Smooth muscle cell (in vitro differentiated cells): ENCODE measurements around the gene ENPP1. TPM values are rescaled to one million over a fixed set of nuclear protein-coding genes. Genes with fewer than 3 reads are reported as not detected.

Source experiments
- DNase-seq: peaks from one replicate; lab custom pipeline; 2025; ENCODE audit not compliant: unreplicated experiment; lab: John Stamatoyannopoulos, UW
- H2AFZ ChIP-seq: fragments of 200-600 bp; sonication (generic); 2 replicates; pipeline ENCODE4 v1.6.0; 2016; ENCODE audit warnings: antibody characterized with exemption, low read depth, mild to moderate bottlenecking
- H3F3A ChIP-seq: fragments of 200-600 bp; sonication (generic); 2 replicates; pipeline ENCODE4 v1.6.0; 2017; ENCODE audit warnings: antibody characterized with exemption, low read depth
- H3K27ac ChIP-seq: fragments of 200-600 bp; sonication (generic); 2 replicates; pipeline ENCODE4 v1.5.1; 2016; ENCODE audit warnings: low read depth, mild to moderate bottlenecking
- H3K27me3 ChIP-seq: fragments of 200-600 bp; sonication (generic); 2 replicates; pipeline ENCODE4 v1.6.1; 2016; ENCODE audit warnings: low read depth, mild to moderate bottlenecking
- H3K36me3 ChIP-seq: fragments of 200-600 bp; sonication (generic); 2 replicates; pipeline ENCODE4 v1.5.1; 2016; ENCODE audit warnings: low read depth
- H3K4me1 ChIP-seq: fragments of 200-600 bp; sonication (generic); 2 replicates; pipeline ENCODE4 v1.5.1; 2016; ENCODE audit warnings: low read depth
- H3K4me2 ChIP-seq: fragments of 200-600 bp; sonication (generic); 2 replicates; pipeline ENCODE4 v1.6.0; 2016; ENCODE audit warnings: mild to moderate bottlenecking
- H3K4me3 ChIP-seq: fragments of 200-600 bp; sonication (generic); 2 replicates; pipeline ENCODE4 v1.5.1; 2016; ENCODE audit warnings: mild to moderate bottlenecking
- H3K79me2 ChIP-seq: fragments of 200-600 bp; sonication (generic); 2 replicates; pipeline ENCODE4 v1.6.0; 2016; ENCODE audit warnings: low read depth, mild to moderate bottlenecking
- H3K9ac ChIP-seq: fragments of 200-600 bp; sonication (generic); 2 replicates; pipeline ENCODE4 v1.6.0; 2016; ENCODE audit warnings: low read depth
- H3K9me3 ChIP-seq: fragments of 200-600 bp; sonication (generic); replicated peaks from 2 replicates; pipeline ENCODE4 v1.5.1; 2016; ENCODE audit warnings: low read depth
- H4K20me1 ChIP-seq: fragments of 200-600 bp; sonication (generic); 2 replicates; pipeline ENCODE4 v1.6.0; 2016; ENCODE audit warnings: low read depth
- CTCF ChIP-seq: fragments of 200-600 bp; sonication (generic); IDR thresholded peaks from 2 replicates; pipeline ENCODE4 v1.5.1; 2017; ENCODE audit warnings: borderline replicate concordance, mild to moderate bottlenecking, antibody characterized with exemption; ENCODE audit not compliant: insufficient read depth, poor library complexity, severe bottlenecking
- WGBS: methylation state at CpG from one replicate; pipeline ENCODE4 v1.1.7; 2016; ENCODE audit warnings: low lambda C conversion rate; 5-methylcytosine and 5-hydroxymethylcytosine counted together
- polyA plus RNA-seq: library from polyadenylated mRNA; unstranded; fragments of >200 nt; fragmentation: Nextera tagmentation; extraction: Ambion mirVana; gene quantifications from 2 replicates; pipeline ENCODE4 v1.2.1, GENCODE V29; 2016
- total RNA-seq: library from RNA; depleted of rRNA; stranded (reverse); fragments of >200 nt; gene quantifications from 2 replicates; pipeline ENCODE4 v1.2.3, GENCODE V29; 2014

Gene ENPP1
- total and polyA plus RNA-seq, 2 experiments from 2014 or later, result 329 to 433 TPM

GRCh38 chr6:131769385-131770141 is 38.3 kb upstream of the ENPP1 start:
- TF ChIP-seq CTCF, result no peak
- no peak overlapping the region for H2AFZ ChIP-seq
- no peaks in the 10 kb centered on the region for H4K20me1 ChIP-seq
- H3K9ac ChIP-seq, result no peak overlapping the region
- H3K4me1 ChIP-seq, result peaks cover 14% of the 10 kb centered on the region
- H3K27ac ChIP-seq, result no peak overlapping the region
- no peaks in the 10 kb centered on the region for H3K9me3 ChIP-seq
- H3K4me3 ChIP-seq, result no peak overlapping the region
- no peak overlapping the region for H3K4me2 ChIP-seq
- DNase-seq, result no peak
- H3K36me3 ChIP-seq, result no peaks in the 10 kb centered on the region
- no peaks in the 10 kb centered on the region for H3K27me3 ChIP-seq
- peaks cover 7% of the 10 kb centered on the region for H3F3A ChIP-seq
- 97% methylated on average over 15 of the region's 15 CpGs for WGBS
- no peaks in the 10 kb centered on the region for H3K79me2 ChIP-seq

GRCh38 chr6:131770776-131771175 is 37.0 kb upstream of the ENPP1 start:
- H4K20me1 ChIP-seq, result no peaks in the 10 kb centered on the region
- no peak overlapping the region for H3K4me2 ChIP-seq
- peaks cover under 1% of the 10 kb centered on the region for H3F3A ChIP-seq
- TF ChIP-seq CTCF, result no peak
- no peak for DNase-seq
- no peaks in the 10 kb centered on the region for H3K9me3 ChIP-seq
- H3K27ac ChIP-seq, result no peak overlapping the region
- H3K4me1 ChIP-seq, result peaks cover 6% of the 10 kb centered on the region
- 89% methylated on average over 1 of the region's 1 CpG for WGBS
- no peaks in the 10 kb centered on the region for H3K27me3 ChIP-seq
- no peak overlapping the region for H3K4me3 ChIP-seq
- no peak overlapping the region for H3K9ac ChIP-seq
- no peaks in the 10 kb centered on the region for H3K36me3 ChIP-seq
- peak overlapping the region; percentile 8 for H2AFZ ChIP-seq
- no peaks in the 10 kb centered on the region for H3K79me2 ChIP-seq

- Histone ChIP-seq H3K27me3 (no peaks in the 10 kb centered on the region), H3K9me3 (no peaks in the 10 kb centered on the region), H3K4me1 (no peaks in the 10 kb centered on the region), H3K4me3 (no peak overlapping the region), H4K20me1 (no peaks in the 10 kb centered on the region), H3K36me3 (no peaks in the 10 kb centered on the region), H3K9ac (no peak overlapping the region), H3K27ac (no peak overlapping the region), H3K79me2 (no peaks in the 10 kb centered on the region), H3K4me2 (no peak overlapping the region), H2AFZ (no peak overlapping the region), H3F3A (no peaks in the 10 kb centered on the region)
- DNase-seq, result no peak
- TF ChIP-seq CTCF, result no peak
- 66% methylated on average over 4 of the region's 4 CpGs for WGBS
These were observed 34.4 kb upstream of the ENPP1 start for GRCh38 chr6:131773284-131773950.
